ENCODE data around the gene WIZ. TPM values are rescaled to one million over a fixed set of nuclear protein-coding genes. Genes with fewer than 3 reads are reported as not detected.
"Not testable (repeated sequence)": the region's sequence is repeated elsewhere in the genome, so short reads cannot be mapped to it uniquely, and the experiment has no call there.

The WIZ gene
- total and polyA plus RNA-seq, 3 donors from 2014 or later = 66.2 to 118 (median 109) TPM

GRCh38 chr19:15488489-15489226, 38.9 kb upstream of the WIZ start:
- Histone ChIP-seq H3K4me3 (no peak overlapping the region), H3K36me3 (ENCODE audit: low read depth, missing control alignments) (no peaks in the 10 kb centered on the region), H3K4me1 (no peaks in the 10 kb centered on the region), H3K9me3 (no peaks in the 10 kb centered on the region), H3K27ac (no peak overlapping the region), H3K27me3 (no peaks in the 10 kb centered on the region)
- TF ChIP-seq CTCF (IDR thresholded peaks at IDR 0.05) (no peak), POLR2A (IDR thresholded peaks at IDR 0.05) (no peak)
- WGBS, 2 donors = 67% methylated on average over 13 of the region's 13 CpGs
- DNase-seq = no peak
- intact Hi-C loops (cut with DNase I; ENCODE audit: low total_unique reads) = no loop called here

DNA sequence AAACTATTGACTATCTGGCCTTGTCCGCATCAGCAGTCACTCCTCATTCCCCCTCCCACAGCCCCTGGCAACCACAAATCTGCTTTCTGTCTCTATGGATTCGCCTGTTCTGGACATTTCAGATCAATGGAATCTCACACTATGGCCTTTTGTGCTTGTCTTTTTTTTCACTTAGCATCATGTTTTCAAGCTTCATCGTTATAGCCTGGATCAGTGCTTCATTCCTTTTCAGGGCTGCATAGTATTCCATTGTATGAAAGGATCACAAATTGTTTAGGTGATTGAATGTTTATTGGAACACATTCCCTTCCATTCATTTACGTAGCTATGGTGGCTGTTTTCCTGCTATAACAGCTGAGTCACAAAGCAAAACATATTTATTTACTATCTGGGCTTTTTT, 37.3 kb upstream of the WIZ start:
- H3K27ac ChIP-seq = no peak overlapping the region
- intact Hi-C loops (cut with DNase I; ENCODE audit: low total_unique reads) = no loop called here
- no peak for DNase-seq
- no peaks in the 10 kb centered on the region for H3K9me3 ChIP-seq
- no peaks in the 10 kb centered on the region for H3K4me1 ChIP-seq
- no peaks in the 10 kb centered on the region for H3K27me3 ChIP-seq
- no peak overlapping the region for H3K4me3 ChIP-seq
- WGBS, 2 donors = 92 to 95% methylated on average over 4 of the region's 4 CpGs
- H3K36me3 ChIP-seq (ENCODE audit: low read depth, missing control alignments) = no peaks in the 10 kb centered on the region
- TF ChIP-seq POLR2A (IDR thresholded peaks at IDR 0.05) = no peak
- TF ChIP-seq CTCF (IDR thresholded peaks at IDR 0.05) = no peak

GRCh38 chr19:15485768-15486167, 36.0 kb upstream of the WIZ start:
- H3K4me1 ChIP-seq; H3K9me3 ChIP-seq; intact Hi-C loops (cut with DNase I; ENCODE audit: low total_unique reads); H3K36me3 ChIP-seq (ENCODE audit: low read depth, missing control alignments); H3K4me3 ChIP-seq; DNase-seq; H3K27me3 ChIP-seq; H3K27ac ChIP-seq: not testable (repeated sequence)
- WGBS, 2 donors = 86 to 91% methylated on average over 5 of the region's 5 CpGs

- H3K4me1 ChIP-seq; H3K27ac ChIP-seq; intact Hi-C loops (cut with DNase I; ENCODE audit: low total_unique reads); H3K4me3 ChIP-seq; H3K36me3 ChIP-seq (ENCODE audit: low read depth, missing control alignments); DNase-seq; H3K9me3 ChIP-seq; H3K27me3 ChIP-seq: not testable (repeated sequence)
- WGBS, 2 donors = 81 to 98% methylated on average over 7 of the region's 7 CpGs
These were observed 31.2 kb upstream of the WIZ start for GRCh38 chr19:15480996-15481395.

- Histone ChIP-seq H3K36me3 (ENCODE audit: low read depth, missing control alignments) (no peaks in the 10 kb centered on the region), H3K4me3 (no peak within 1 kb of the TSS), H3K27me3 (no peaks in the 10 kb centered on the region), H3K9me3 (no peaks in the 10 kb centered on the region), H3K27ac (peak within 1 kb of the TSS in 1 of 2 donors; percentile 24), H3K4me1 (peaks cover 6% of the 10 kb centered on the region)
- TF ChIP-seq POLR2A (IDR thresholded peaks at IDR 0.05) (no peak), CTCF (IDR thresholded peaks at IDR 0.05) (no peak)
- intact Hi-C loops (cut with DNase I; ENCODE audit: low total_unique reads) = no loop called here
- DNase-seq = peak; percentile 87
- 46 to 61% methylated on average over 10 to 16 of the region's 16 CpGs for WGBS, 2 donors
These were observed 29.9 kb upstream of the WIZ start, which contains the start of gene PGLYRP2 for GRCh38 chr19:15479391-15480345. Gene PGLYRP2, minus strand, starts transcription at chr19:15479501. Its CDS starts 130 bp downstream, at chr19:15479371.
